ENCODE results near the gene COX7A1. TPM values are rescaled to one million over a fixed set of nuclear protein-coding genes. Genes with fewer than 3 reads are reported as not detected.
"Not testable (repeated sequence)": the region's sequence is repeated elsewhere in the genome, so short reads cannot be mapped to it uniquely, and the experiment has no call there.

COX7A1 gene
- total RNA-seq, 3 donors from 2014 or later = 6.0 to 115 (median 11.3) TPM

DNA sequence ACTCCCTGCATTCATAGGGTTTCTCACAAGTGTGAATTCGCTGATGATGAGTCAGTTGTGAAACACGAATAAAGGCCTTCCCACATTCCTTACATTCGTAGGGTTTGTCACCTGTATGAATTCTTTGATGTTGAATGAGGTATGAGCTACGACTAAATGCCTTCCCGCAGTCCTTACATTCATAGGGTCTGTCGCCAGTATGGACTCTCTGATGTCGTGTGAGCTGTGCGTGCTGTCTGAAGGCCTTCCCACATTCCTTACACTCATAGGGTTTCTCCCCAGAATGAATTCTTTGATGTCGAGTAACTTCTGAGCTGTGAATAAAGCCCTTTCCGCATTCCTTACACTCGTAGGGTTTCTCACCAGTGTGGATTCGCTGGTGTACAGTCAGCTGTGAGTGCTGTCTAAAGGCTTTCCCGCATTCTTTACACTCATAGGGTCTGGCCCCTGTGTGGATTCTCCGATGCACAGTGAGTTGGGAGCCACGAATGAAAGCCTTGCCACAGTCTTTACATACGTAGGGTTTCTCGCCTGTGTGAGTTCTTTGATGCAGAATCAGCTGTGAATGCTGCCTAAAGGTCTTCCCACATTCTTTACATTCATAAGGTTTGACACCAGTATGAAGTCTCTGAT is 30.5 kb upstream of the COX7A1 start:
- Histone ChIP-seq H3K9me3 (no peaks in the 10 kb centered on the region), H3K36me3 (ENCODE audit: low read depth) (no peaks in the 10 kb centered on the region), H3K4me3 (no peak overlapping the region), H3K4me1 (ENCODE audit: low read depth) (no peaks in the 10 kb centered on the region)
- ATAC-seq = no peak
- intact Hi-C loops (cut with DNase I, micrococcal nuclease) = no loop called here
- TF ChIP-seq, protein P1, sequence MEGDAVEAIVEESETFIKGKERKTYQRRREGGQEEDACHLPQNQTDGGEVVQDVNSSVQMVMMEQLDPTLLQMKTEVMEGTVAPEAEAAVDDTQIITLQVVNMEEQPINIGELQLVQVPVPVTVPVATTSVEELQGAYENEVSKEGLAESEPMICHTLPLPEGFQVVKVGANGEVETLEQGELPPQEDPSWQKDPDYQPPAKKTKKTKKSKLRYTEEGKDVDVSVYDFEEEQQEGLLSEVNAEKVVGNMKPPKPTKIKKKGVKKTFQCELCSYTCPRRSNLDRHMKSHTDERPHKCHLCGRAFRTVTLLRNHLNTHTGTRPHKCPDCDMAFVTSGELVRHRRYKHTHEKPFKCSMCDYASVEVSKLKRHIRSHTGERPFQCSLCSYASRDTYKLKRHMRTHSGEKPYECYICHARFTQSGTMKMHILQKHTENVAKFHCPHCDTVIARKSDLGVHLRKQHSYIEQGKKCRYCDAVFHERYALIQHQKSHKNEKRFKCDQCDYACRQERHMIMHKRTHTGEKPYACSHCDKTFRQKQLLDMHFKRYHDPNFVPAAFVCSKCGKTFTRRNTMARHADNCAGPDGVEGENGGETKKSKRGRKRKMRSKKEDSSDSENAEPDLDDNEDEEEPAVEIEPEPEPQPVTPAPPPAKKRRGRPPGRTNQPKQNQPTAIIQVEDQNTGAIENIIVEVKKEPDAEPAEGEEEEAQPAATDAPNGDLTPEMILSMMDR (IDR thresholded peaks at IDR 0.05) = no peak
- no peak for DNase-seq

DNA sequence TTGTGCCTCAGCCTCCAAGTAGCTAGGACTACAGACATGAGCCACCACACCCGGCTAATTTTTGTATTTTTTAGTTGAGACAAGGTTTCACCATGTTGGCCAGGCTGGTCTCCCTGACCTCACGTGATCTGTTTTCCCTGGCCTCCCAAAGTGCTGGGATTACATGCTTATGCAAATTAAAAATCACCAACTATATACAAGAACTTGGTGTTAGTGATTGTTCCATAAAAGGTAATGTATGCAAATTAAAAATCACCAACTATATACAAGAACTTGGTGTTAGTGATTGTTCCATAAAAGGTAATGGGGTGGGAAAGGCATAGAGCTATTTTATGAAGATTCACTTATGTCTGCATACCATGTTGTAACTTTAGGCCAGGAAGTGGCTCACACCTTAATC is 26.8 kb upstream of the COX7A1 start:
- ATAC-seq; H3K36me3 ChIP-seq (ENCODE audit: low read depth); intact Hi-C loops (cut with DNase I, micrococcal nuclease); H3K9me3 ChIP-seq; H3K4me3 ChIP-seq; DNase-seq; H3K4me1 ChIP-seq (ENCODE audit: low read depth): not testable (repeated sequence)

DNA sequence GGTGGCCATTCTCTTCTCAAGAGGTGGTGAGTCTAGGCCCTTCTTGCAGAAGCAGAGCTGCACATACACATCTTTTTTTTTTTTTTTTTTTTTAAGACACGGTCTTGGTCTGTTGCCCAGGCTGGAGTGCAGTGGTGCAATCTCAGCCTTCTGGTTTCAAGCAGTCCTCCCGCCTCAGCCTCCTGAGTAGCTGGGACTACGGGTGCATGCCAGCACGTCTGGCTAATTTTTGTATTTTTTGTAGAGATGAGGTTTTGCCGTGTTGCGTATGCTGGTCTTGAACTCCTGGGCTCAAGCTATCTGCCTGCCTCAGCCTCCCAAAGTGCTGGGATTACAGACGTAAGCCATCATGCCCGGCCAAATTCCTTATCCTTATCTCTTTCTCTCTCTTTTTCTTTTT is 21.6 kb upstream of the COX7A1 start:
- not testable (repeated sequence) for H3K9me3 ChIP-seq; DNase-seq; H3K36me3 ChIP-seq (ENCODE audit: low read depth); H3K4me3 ChIP-seq; ATAC-seq
- intact Hi-C loops (cut with DNase I, micrococcal nuclease) = loop anchor here in 1 of 2 donors (5.0 kb wide), 1 partner anchor 47 kb away; no protein-coding TSS in a partner anchor
- peaks cover 12% of the 10 kb centered on the region for H3K4me1 ChIP-seq (ENCODE audit: low read depth)

DNA sequence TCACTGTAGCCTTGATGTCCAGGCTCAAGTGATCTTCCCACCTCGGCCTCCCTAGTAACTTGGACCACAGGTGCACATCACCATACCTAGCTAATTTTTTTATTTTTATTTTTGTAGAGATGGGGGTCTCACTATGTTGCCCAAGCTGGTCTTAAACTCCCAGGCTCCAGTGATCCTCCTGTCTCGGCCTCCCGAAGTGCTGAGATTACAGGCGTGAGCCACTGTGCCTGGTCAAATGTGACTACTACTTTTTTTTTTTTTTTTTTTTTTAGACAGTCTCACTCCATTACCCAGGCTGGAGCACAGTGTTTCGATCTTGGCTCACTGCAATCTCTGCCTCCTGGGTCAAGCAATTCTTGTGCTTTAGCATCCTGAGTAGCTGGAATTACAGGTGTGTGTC is 20.6 kb upstream of the COX7A1 start:
- intact Hi-C loops (cut with DNase I, micrococcal nuclease) = loop anchor here in 1 of 2 donors (5.0 kb wide), 1 partner anchor 46 kb away; no protein-coding TSS in a partner anchor
- Histone ChIP-seq H3K4me1 (ENCODE audit: low read depth) (peaks cover 18% of the 10 kb centered on the region), H3K36me3 (ENCODE audit: low read depth) (no peaks in the 10 kb centered on the region), H3K9me3 (no peaks in the 10 kb centered on the region), H3K4me3 (no peak overlapping the region)
- TF ChIP-seq, protein P1 (IDR thresholded peaks at IDR 0.05) = no peak
- DNase-seq (no peak), ATAC-seq (no peak)

DNA sequence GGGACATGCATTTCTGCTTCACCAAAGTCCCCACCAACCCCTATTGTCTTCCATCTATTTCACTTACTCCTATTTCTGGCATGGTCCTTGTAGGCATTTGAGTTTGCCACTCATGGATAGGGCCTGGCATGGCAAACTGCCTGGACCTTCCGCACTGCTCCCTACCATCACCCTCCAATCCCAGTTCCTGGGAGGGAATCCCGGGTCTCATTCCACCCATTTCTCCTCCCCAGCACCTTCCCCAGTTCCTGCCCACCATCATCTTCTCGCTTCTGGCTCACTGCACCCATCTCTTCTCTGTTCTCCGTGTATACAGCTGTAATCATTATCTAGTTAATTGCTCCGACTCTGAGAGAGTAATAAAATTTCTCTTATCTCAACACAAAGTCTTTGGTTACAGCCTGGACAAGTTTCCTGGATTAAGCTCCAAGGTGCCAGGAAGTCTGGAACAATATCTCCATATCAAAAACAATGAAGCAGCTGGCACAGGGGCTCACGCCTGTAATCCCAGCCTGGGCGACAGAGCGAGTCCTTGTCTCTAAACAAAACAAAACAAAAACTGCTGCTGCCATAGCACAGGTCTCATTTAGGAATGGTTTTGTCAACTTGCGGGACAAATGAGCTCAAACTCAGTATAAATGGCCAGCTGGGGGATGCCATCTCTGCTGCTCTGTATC is 17.0 kb upstream of the COX7A1 start:
- peak in 2 of 3 donors; percentile 66 to 71 for DNase-seq
- TF ChIP-seq, protein P1 (IDR thresholded peaks at IDR 0.05) = no peak
- ATAC-seq = peak; percentile 91
- intact Hi-C loops (cut with DNase I, micrococcal nuclease) = no loop called here
- Histone ChIP-seq H3K4me1 (ENCODE audit: low read depth) (peaks cover 18% of the 10 kb centered on the region), H3K9me3 (no peaks in the 10 kb centered on the region), H3K36me3 (ENCODE audit: low read depth) (no peaks in the 10 kb centered on the region), H3K4me3 (no peak overlapping the region)

DNA sequence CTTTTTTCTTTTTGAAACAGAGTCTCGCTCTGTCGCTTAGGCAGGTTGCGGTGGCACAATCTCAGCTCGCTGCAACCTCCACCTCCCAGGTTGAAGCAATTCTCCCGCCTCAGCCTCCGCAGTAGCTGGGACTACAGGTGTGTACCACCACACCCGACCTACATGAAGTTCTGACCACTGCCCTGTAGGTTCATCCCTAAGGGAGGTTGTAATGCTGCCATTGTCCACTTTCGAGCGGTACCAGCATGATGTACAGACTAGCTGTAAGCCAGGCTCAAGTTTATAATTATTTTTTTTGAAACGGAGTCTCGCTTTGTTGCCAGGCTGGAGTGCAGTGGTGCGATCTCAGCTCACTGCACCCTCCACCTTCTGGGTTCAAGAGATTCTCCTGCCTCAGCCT is 11.6 kb upstream of the COX7A1 start:
- TF ChIP-seq, protein P1 (IDR thresholded peaks at IDR 0.05) = no peak
- intact Hi-C loops (cut with DNase I, micrococcal nuclease) = no loop called here
- no peak for DNase-seq

More for the DNA sequence above, 11.6 kb upstream of the COX7A1 start:
- no peak for ATAC-seq
- no peak overlapping the region for H3K4me3 ChIP-seq
- no peaks in the 10 kb centered on the region for H3K36me3 ChIP-seq (ENCODE audit: low read depth)
- H3K4me1 ChIP-seq (ENCODE audit: low read depth) = peaks cover 6% of the 10 kb centered on the region
- no peaks in the 10 kb centered on the region for H3K9me3 ChIP-seq

Measured in mucosa of descending colon (tissue), 3 donors.